Mesenchymal stem cell (in vitro differentiated cells and primary cell): ENCODE data around the gene PRKD1.

Experiments used
- DNase-seq: peaks from one replicate; pipeline ENCODE4 v3.0.0-alpha.2; 2013
- H2AFZ ChIP-seq: one replicate; pipeline ENCODE4 v1.6.1; 2013; ENCODE audit warnings: low read depth, mild to moderate bottlenecking, control low read depth, inconsistent platforms, low read length, moderate library complexity
- H2AK5ac ChIP-seq: 2 replicates; pipeline ENCODE4 v1.6.1; 2013; ENCODE audit warnings: low read length, moderate library complexity, mild to moderate bottlenecking, inconsistent platforms; ENCODE audit not compliant: severe bottlenecking
- H2BK120ac ChIP-seq: one replicate; pipeline ENCODE4 v1.6.1; 2013; ENCODE audit warnings: low read depth, mild to moderate bottlenecking, inconsistent platforms, low read length, moderate library complexity
- H2BK12ac ChIP-seq, 2 experiments: one replicate each; pipeline ENCODE4 v1.6.1; 2013; ENCODE audit warnings: inconsistent platforms in 2 of 2, low read length in 2 of 2, mild to moderate bottlenecking in 2 of 2, moderate library complexity in 2 of 2, control low read depth in 1 of 2
- H2BK15ac ChIP-seq: one replicate; pipeline ENCODE4 v1.6.1; 2013; ENCODE audit warnings: mild to moderate bottlenecking, low read depth, inconsistent platforms; ENCODE audit not compliant: poor library complexity, severe bottlenecking
- H2BK5ac ChIP-seq: 2 replicates; pipeline ENCODE4 v1.6.1; 2013; ENCODE audit warnings: low read depth, mild to moderate bottlenecking, low read length, control low read depth, inconsistent platforms; ENCODE audit not compliant: poor library complexity, severe bottlenecking
- H3K14ac ChIP-seq, 2 experiments: one replicate each; pipeline ENCODE4 v1.6.1; 2013; ENCODE audit warnings: inconsistent platforms in 2 of 2, low read length in 2 of 2, control low read depth in 1 of 2, mild to moderate bottlenecking in 1 of 2, moderate library complexity in 1 of 2
- H3K18ac ChIP-seq, 2 experiments: one replicate each; pipeline ENCODE4 v1.6.1; 2013; ENCODE audit warnings: inconsistent platforms in 2 of 2, low read length in 2 of 2, control low read depth in 1 of 2, low read depth in 1 of 2, mild to moderate bottlenecking in 1 of 2
- H3K23ac ChIP-seq, 2 experiments: one replicate each; pipeline ENCODE4 v1.6.1; 2013; ENCODE audit warnings: inconsistent platforms in 2 of 2, low read length in 2 of 2, mild to moderate bottlenecking in 2 of 2, moderate library complexity in 2 of 2, control low read depth in 1 of 2
- H3K27ac ChIP-seq: 2 replicates; pipeline ENCODE4 v1.5.1; 2013; ENCODE audit warnings: mild to moderate bottlenecking, moderate library complexity, low read length, control low read depth, inconsistent platforms; ENCODE audit not compliant: poor library complexity, severe bottlenecking
- H3K27me3 ChIP-seq, 2 experiments: 2 replicates each; pipeline versions ENCODE4 v1.6.1 to v1.7.0; 2013; ENCODE audit warnings: low read length in 2 of 2, mild to moderate bottlenecking in 2 of 2, moderate library complexity in 2 of 2, control low read depth in 1 of 2, inconsistent platforms in 1 of 2; ENCODE audit not compliant: control insufficient read depth in 1 of 2, insufficient read depth in 1 of 2
- H3K36me3 ChIP-seq, 2 experiments: 2 replicates each; pipeline versions ENCODE4 v1.6.1 to v1.7.0; 2013; ENCODE audit warnings: low read length in 2 of 2, control low read depth in 1 of 2, inconsistent platforms in 1 of 2, low read depth in 1 of 2, mild to moderate bottlenecking in 1 of 2; ENCODE audit not compliant: insufficient read depth in 2 of 2, control insufficient read depth in 1 of 2
- H3K4ac ChIP-seq, 2 experiments: one replicate each; pipeline ENCODE4 v1.6.1; 2013; ENCODE audit warnings: inconsistent platforms in 2 of 2, low read length in 2 of 2, mild to moderate bottlenecking in 2 of 2, moderate library complexity in 2 of 2, control low read depth in 1 of 2, low read depth in 1 of 2
- H3K4me1 ChIP-seq: 2 replicates; pipeline ENCODE4 v1.6.1; 2013; ENCODE audit warnings: low read depth, low read length, control low read depth; ENCODE audit not compliant: control insufficient read depth, insufficient read depth
- H3K4me2 ChIP-seq: 2 replicates; pipeline ENCODE4 v1.6.1; 2013; ENCODE audit warnings: low read length, mild to moderate bottlenecking, inconsistent platforms; ENCODE audit not compliant: poor library complexity, severe bottlenecking
- H3K4me3 ChIP-seq, 2 experiments: 2 replicates each; pipeline versions ENCODE4 v1.5.1 to v1.7.0; 2013; ENCODE audit warnings: low read length in 2 of 2, mild to moderate bottlenecking in 2 of 2, control low read depth in 1 of 2, low read depth in 1 of 2; ENCODE audit not compliant: insufficient read depth in 1 of 2
- H3K79me1 ChIP-seq: replicated peaks from 2 replicates; pipeline ENCODE4 v1.6.1; 2013; ENCODE audit warnings: mild to moderate bottlenecking, control low read depth, low read length, inconsistent platforms; ENCODE audit not compliant: poor library complexity, severe bottlenecking
- H3K9ac ChIP-seq: 2 replicates; pipeline ENCODE4 v1.7.0; 2013; ENCODE audit warnings: mild to moderate bottlenecking, low read length, moderate library complexity
- H3K9me3 ChIP-seq: 2 replicates; pipeline ENCODE4 v1.7.0; 2013; ENCODE audit warnings: mild to moderate bottlenecking, low read length; ENCODE audit not compliant: control insufficient read depth
- H4K8ac ChIP-seq: one replicate; pipeline ENCODE4 v1.6.1; 2013; ENCODE audit warnings: inconsistent platforms, mild to moderate bottlenecking, low read length, moderate library complexity
- H4K91ac ChIP-seq: one replicate; pipeline ENCODE4 v1.6.1; 2013; ENCODE audit warnings: mild to moderate bottlenecking, low read length, inconsistent platforms
- WGBS: methylation state at CpG from one replicate; pipeline ENCODE4 v1.1.7; 2013; ENCODE audit warnings: mixed read lengths; 5-methylcytosine and 5-hydroxymethylcytosine counted together

PRKD1 gene

DNA sequence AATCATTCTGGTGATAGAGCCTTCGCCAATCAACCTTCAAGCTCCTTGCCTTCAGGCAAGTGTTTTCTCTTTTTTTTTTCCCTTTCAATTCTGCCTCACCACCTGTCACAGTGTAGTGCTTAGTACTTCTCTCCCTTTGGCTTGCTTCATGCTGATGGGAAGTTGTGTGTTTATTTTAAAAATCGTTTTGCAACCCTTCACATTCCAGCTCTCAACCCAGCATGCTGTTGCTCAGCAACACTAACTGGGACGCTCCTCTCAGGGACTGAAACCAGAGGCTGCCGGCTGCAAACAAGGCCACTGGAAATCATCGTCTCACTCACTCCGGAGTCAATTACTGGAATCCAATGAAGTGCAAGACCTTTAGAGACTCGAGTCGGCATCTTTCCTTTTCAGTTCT is 342.7 kb downstream of the PRKD1 start:
- Histone ChIP-seq H2AFZ (no peak overlapping the region), H3K9ac (peak overlapping the region; percentile 69), H2BK120ac (no peak overlapping the region), H2BK5ac (no peak overlapping the region), H3K9me3 (no peaks in the 10 kb centered on the region), H3K27ac (no peak overlapping the region), H2BK12ac (no peak overlapping the region), H3K4me3 (peak overlapping the region in 1 of 2 experiments; percentile 47), H3K4me2 (no peak overlapping the region), H4K91ac (no peak overlapping the region), H3K23ac (no peak overlapping the region), H3K27me3 (no peaks in the 10 kb centered on the region), H3K79me1 (no peaks in the 10 kb centered on the region), H4K8ac (no peak overlapping the region), H2AK5ac (no peak overlapping the region), H3K4ac (no peak overlapping the region), H3K18ac (no peak overlapping the region), H3K4me1 (no peaks in the 10 kb centered on the region), H3K14ac (no peak overlapping the region), H3K36me3 (no peaks in the 10 kb centered on the region), H2BK15ac (no peak overlapping the region)
- peak; percentile 92 for DNase-seq
- 29% methylated on average over 8 of the region's 8 CpGs for WGBS

DNA sequence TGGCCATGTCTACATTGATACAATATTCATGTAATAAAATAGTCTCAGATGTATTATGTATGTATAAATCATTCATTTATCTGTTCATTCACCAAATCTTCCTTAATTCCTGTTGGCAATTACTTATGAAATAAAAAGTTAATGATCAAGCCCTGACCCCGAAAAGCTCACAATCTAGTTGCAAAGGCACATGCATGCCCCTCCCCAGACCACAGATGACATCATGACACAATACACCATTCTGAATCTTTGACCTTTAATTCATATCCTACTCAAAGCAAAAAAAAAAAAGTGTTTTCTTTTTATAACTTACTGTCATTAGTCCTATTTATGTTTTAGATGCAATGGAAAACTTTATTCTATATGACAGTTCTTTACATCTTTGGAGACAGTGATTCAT is 346.9 kb downstream of the PRKD1 start:
- no peak overlapping the region for H4K8ac ChIP-seq
- H3K14ac ChIP-seq = no peak overlapping the region
- H3K23ac ChIP-seq = no peak overlapping the region
- no peak overlapping the region for H3K4me3 ChIP-seq
- no peak overlapping the region for H2BK12ac ChIP-seq
- no peak overlapping the region for H3K27ac ChIP-seq
- no peak overlapping the region for H3K4ac ChIP-seq
- H3K18ac ChIP-seq = no peak overlapping the region
- H2BK120ac ChIP-seq = no peak overlapping the region
- H2AFZ ChIP-seq = no peak overlapping the region
- H3K4me1 ChIP-seq = no peaks in the 10 kb centered on the region
- no peak overlapping the region for H2BK15ac ChIP-seq
- peaks cover 0 to 11% of the 10 kb centered on the region in 2 experiments for H3K36me3 ChIP-seq
- no peaks in the 10 kb centered on the region for H3K79me1 ChIP-seq
- DNase-seq = no peak
- H3K9ac ChIP-seq = no peak overlapping the region
- no peak overlapping the region for H2AK5ac ChIP-seq
- no peak overlapping the region for H3K4me2 ChIP-seq
- H3K9me3 ChIP-seq = no peaks in the 10 kb centered on the region
- 92% methylated on average over 1 of the region's 1 CpG for WGBS
- no peak overlapping the region for H4K91ac ChIP-seq
- no peak overlapping the region for H2BK5ac ChIP-seq
- no peaks in the 10 kb centered on the region for H3K27me3 ChIP-seq

DNA sequence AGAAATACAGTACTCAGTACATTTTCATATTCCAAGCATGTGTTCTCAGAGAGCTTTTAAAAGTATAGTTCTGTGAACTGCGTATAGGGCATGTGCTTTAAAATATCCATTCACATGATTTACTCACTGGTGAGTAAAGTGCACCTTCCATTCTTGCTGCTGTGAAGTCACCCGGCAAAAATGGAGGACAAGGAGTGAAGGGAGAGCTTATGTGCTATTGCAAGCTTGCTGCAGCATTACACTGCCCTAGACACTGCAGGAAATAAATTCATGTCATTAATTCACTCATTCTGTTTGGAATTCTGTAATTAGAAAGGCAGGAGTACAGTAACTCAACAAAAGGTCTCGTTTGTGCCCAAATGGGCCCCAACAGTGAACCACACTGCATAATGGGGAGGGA is 347.8 kb downstream of the PRKD1 start:
- Histone ChIP-seq H3K27ac (no peak overlapping the region), H3K14ac (no peak overlapping the region), H4K8ac (no peak overlapping the region), H3K4me3 (no peak overlapping the region), H2AK5ac (no peak overlapping the region), H2BK15ac (no peak overlapping the region), H3K4me1 (no peaks in the 10 kb centered on the region), H2BK5ac (no peak overlapping the region), H2BK12ac (no peak overlapping the region), H3K4ac (no peak overlapping the region), H2BK120ac (no peak overlapping the region), H3K27me3 (no peaks in the 10 kb centered on the region), H3K23ac (no peak overlapping the region), H3K36me3 (peaks cover 0 to 11% of the 10 kb centered on the region in 2 experiments), H3K79me1 (no peaks in the 10 kb centered on the region), H3K18ac (no peak overlapping the region), H2AFZ (no peak overlapping the region), H3K9me3 (no peaks in the 10 kb centered on the region), H4K91ac (no peak overlapping the region), H3K9ac (no peak overlapping the region), H3K4me2 (no peak overlapping the region)
- 93% methylated on average over 2 of the region's 3 CpGs for WGBS
- DNase-seq = no peak

DNA sequence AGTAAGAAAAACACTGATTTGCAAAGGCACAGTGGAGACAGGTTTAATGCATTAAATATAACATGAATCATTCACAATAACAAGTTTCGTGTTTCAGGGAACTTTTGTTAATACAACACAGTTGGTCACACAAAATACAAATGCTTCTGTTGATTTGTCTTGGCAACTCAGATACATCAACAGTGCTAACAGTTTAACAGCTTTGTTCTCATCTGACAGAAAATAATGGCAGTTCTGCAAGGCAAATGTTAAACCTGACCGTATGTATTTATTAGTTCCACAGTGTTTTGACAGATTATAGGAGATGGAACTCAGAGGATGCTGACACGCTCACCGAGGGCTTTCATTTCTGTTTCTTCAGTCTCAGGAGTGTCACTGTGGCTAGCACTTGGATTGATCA is 350.7 kb downstream of the PRKD1 start:
- Histone ChIP-seq H3K18ac (no peak overlapping the region), H3K27ac (no peak overlapping the region), H3K14ac (no peak overlapping the region), H3K9ac (no peak overlapping the region), H2BK120ac (no peak overlapping the region), H3K79me1 (no peaks in the 10 kb centered on the region), H3K23ac (no peak overlapping the region), H2BK15ac (no peak overlapping the region), H4K8ac (no peak overlapping the region), H2BK12ac (no peak overlapping the region), H3K4ac (no peak overlapping the region), H3K36me3 (peaks cover 0 to 11% of the 10 kb centered on the region in 2 experiments), H3K9me3 (peaks cover 7% of the 10 kb centered on the region), H3K4me1 (no peaks in the 10 kb centered on the region), H3K4me2 (no peak overlapping the region), H2AFZ (no peak overlapping the region), H3K4me3 (no peak overlapping the region), H3K27me3 (no peaks in the 10 kb centered on the region), H2AK5ac (no peak overlapping the region), H4K91ac (no peak overlapping the region), H2BK5ac (no peak overlapping the region)
- WGBS = 100% methylated on average over 4 of the region's 4 CpGs
- no peak for DNase-seq
